Endothelial cell of umbilical vein (primary cell): ENCODE data around the gene ARHGAP9. TPM values are rescaled to one million over a fixed set of nuclear protein-coding genes. Genes with fewer than 3 reads are reported as not detected.
"Not testable (repeated sequence)": the region's sequence is repeated elsewhere in the genome, so short reads cannot be mapped to it uniquely, and the experiment has no call there.

Experiments
- BruUV-seq: library from RNA; stranded (reverse); fragments of 400-500 nt; replicated peaks from 2 replicates; lab custom pipeline; 2021; lab: Mats Ljungman, UMichigan
- CTCF ChIA-PET: fragments of 300-600, 350-600 bp; sonication (Branson Sonifier 250); formaldehyde crosslinking; loops from one replicate; lab custom pipeline; 2021; ENCODE audit warnings: antibody characterized with exemption, inconsistent platforms; lab: Charles Lee
- POLR2A ChIA-PET: fragments of 300-600, 350-600 bp; sonication (Branson Sonifier 250); formaldehyde crosslinking; loops from one replicate; lab custom pipeline; 2021; ENCODE audit warnings: antibody characterized with exemption, inconsistent platforms; lab: Charles Lee
- DNase-seq: peaks from one replicate; pipeline ENCODE4 v3.0.0-alpha.2; 2011; ENCODE audit warnings: low read depth, low spot score
- FAIRE-seq: peaks from 2 replicates; lab custom pipeline; 2011; peaks lifted over from hg19 to GRCh38; lab: Jason Lieb, UNC
- H2AFZ ChIP-seq: 2 replicates; pipeline ENCODE4 v1.6.0; 2012; ENCODE audit warnings: low read depth, low read length, control low read depth, inconsistent platforms
- H3K27ac ChIP-seq: 2 replicates; pipeline ENCODE4 v1.5.1; 2011; ENCODE audit warnings: low read depth, mild to moderate bottlenecking, control low read depth, low read length, moderate library complexity; ENCODE audit not compliant: insufficient read depth
- H3K27me3 ChIP-seq, 2 experiments: 2 replicates each; pipeline versions ENCODE4 v1.6.0 to v1.6.1; 2011; ENCODE audit warnings: low read length in 2 of 2, mixed read lengths in 1 of 2; ENCODE audit not compliant: control insufficient read depth in 2 of 2, insufficient read depth in 2 of 2
- H3K36me3 ChIP-seq, 2 experiments: 2 replicates in 1 of 2; 3 replicates in 1 of 2; pipeline ENCODE4 v1.5.1; 2011; ENCODE audit warnings: low read length in 2 of 2, mild to moderate bottlenecking in 1 of 2, moderate library complexity in 1 of 2; ENCODE audit not compliant: control insufficient read depth in 2 of 2, insufficient read depth in 2 of 2; ENCODE audit errors: extremely low read depth in 1 of 2
- H3K4me1 ChIP-seq: 3 replicates; pipeline ENCODE4 v1.5.1; 2011; ENCODE audit warnings: mild to moderate bottlenecking, low read length; ENCODE audit not compliant: control insufficient read depth, insufficient read depth; ENCODE audit errors: extremely low read depth
- H3K4me2 ChIP-seq: 2 replicates; pipeline ENCODE4 v1.6.1; 2011; ENCODE audit warnings: low read length, control low read depth, mixed read lengths; ENCODE audit not compliant: insufficient read depth
- H3K4me3 ChIP-seq, 3 experiments: fragments of 200-600 bp in 1 of 3; sonication (generic), shearing (Covaris generic) in 1 of 3; replicated peaks in 1 of 3; 2 replicates each; pipeline ENCODE4 v1.5.1; 2011 to 2016; ENCODE audit warnings: control low read depth in 3 of 3, low read length in 3 of 3, mild to moderate bottlenecking in 2 of 3, inconsistent platforms in 1 of 3, low read depth in 1 of 3, moderate library complexity in 1 of 3; ENCODE audit not compliant: insufficient read depth in 1 of 3
- H3K79me2 ChIP-seq: 2 replicates; pipeline ENCODE4 v1.6.0; 2012; ENCODE audit warnings: low read length, inconsistent platforms; ENCODE audit not compliant: control insufficient read depth, insufficient read depth
- H3K9ac ChIP-seq: replicated peaks from 2 replicates; pipeline ENCODE3; 2011; ENCODE audit warnings: low read length, control low read depth; ENCODE audit not compliant: insufficient read depth; ENCODE audit errors: extremely low read depth
- H3K9me1 ChIP-seq: replicated peaks from 3 replicates; pipeline ENCODE4 v1.6.0; 2011; ENCODE audit warnings: mild to moderate bottlenecking, low read length; ENCODE audit not compliant: control insufficient read depth, insufficient read depth; ENCODE audit errors: extremely low read depth
- H3K9me3 ChIP-seq: replicated peaks from 2 replicates; pipeline ENCODE4 v1.5.1; 2012; ENCODE audit warnings: low read length, inconsistent platforms; ENCODE audit not compliant: control insufficient read depth, insufficient read depth
- H4K20me1 ChIP-seq: replicated peaks from 2 replicates; pipeline ENCODE3; 2011; ENCODE audit warnings: mild to moderate bottlenecking, low read length; ENCODE audit not compliant: control insufficient read depth, insufficient read depth; ENCODE audit errors: extremely low read depth
- EZH2 ChIP-seq: IDR thresholded peaks from 2 replicates; pipeline ENCODE4 v1.6.1; 2012; ENCODE audit warnings: borderline replicate concordance, low read depth, mild to moderate bottlenecking, moderate library complexity, low read length, inconsistent platforms; ENCODE audit not compliant: severe bottlenecking
- FOS ChIP-seq: IDR thresholded peaks from 2 replicates; pipeline ENCODE4 v1.6.1; 2011; ENCODE audit warnings: mild to moderate bottlenecking, low read length, moderate library complexity, borderline replicate concordance; ENCODE audit not compliant: insufficient read depth
- GATA2 ChIP-seq: IDR thresholded peaks from 2 replicates; pipeline ENCODE4 v1.7.0; 2011; ENCODE audit warnings: low read depth, mild to moderate bottlenecking, moderate library complexity, mixed read lengths, low read length; ENCODE audit not compliant: insufficient read length, insufficient read depth
- JUN ChIP-seq: IDR thresholded peaks from 2 replicates; pipeline ENCODE4 v1.6.1; 2011; ENCODE audit warnings: borderline replicate concordance, low read depth; ENCODE audit not compliant: insufficient read length, insufficient read depth
- MYC ChIP-seq: IDR thresholded peaks from one replicate; pipeline ENCODE4 v1.6.1; 2011; ENCODE audit warnings: mild to moderate bottlenecking, low read depth, low read length
- POLR2A ChIP-seq: IDR thresholded peaks from 2 replicates; pipeline ENCODE4 v1.6.1; 2012; ENCODE audit warnings: low read depth, mild to moderate bottlenecking, control low read depth, low read length
- POLR2AphosphoS5 ChIP-seq: IDR thresholded peaks from 2 replicates; pipeline ENCODE4 v1.6.1; 2012; ENCODE audit warnings: low read depth, mild to moderate bottlenecking, control low read depth, low read length, moderate library complexity; ENCODE audit not compliant: insufficient read depth
- dilution Hi-C: fragments of 300-500 bp; cut with MboI; formaldehyde crosslinking; loops from one replicate; pipeline ENCODE4 v1.15.0; 2019; ENCODE audit warnings: low sequenced_read_pairs; ENCODE audit not compliant: extremely low pct_ligation_motif_present
- intact Hi-C: fragments of 100-400 bp; cut with micrococcal nuclease; formaldehyde crosslinking; loops from one replicate; pipeline ENCODE4 v1.10.0; 2022
- polyA plus RNA-seq, 4 experiments: library from polyadenylated mRNA; depleted of rRNA in 3 of 4; stranded (reverse) in 3 of 4; unstranded in 1 of 4; fragments of >200 nt; gene quantifications; 2 replicates each; pipeline versions ENCODE4 v1.2.1 to v1.2.3, GENCODE V29; 2011 to 2012; ENCODE audit warnings: missing spikeins in 1 of 4
- total RNA-seq: library from RNA; stranded (reverse); gene quantifications from 2 replicates; pipeline ENCODE4 v1.2.3, GENCODE V29; 2021
- TF ChIP-seq, protein P1 (sequence below): IDR thresholded peaks from 2 replicates; pipeline ENCODE4 v1.6.1; 2011; ENCODE audit not compliant: insufficient read depth, insufficient read length
- TF ChIP-seq, protein P2 (sequence below), 2 donors: IDR thresholded peaks; 1 replicate in 1 of 2; 2 replicates in 1 of 2; pipeline ENCODE4 v1.5.1; 2011; ENCODE audit warnings: low read length in 2 of 2, mild to moderate bottlenecking in 2 of 2, moderate library complexity in 2 of 2, control low read depth in 1 of 2, inconsistent platforms in 1 of 2, low read depth in 1 of 2; ENCODE audit not compliant: insufficient read depth in 1 of 2; ENCODE audit errors: extremely low read depth in 1 of 2

The ARHGAP9 gene
- total and polyA plus RNA-seq, 2 donors (not counting 3 experiments of a cell fraction or from before 2014, with no cell fraction given): 0.25 to 0.38 TPM

DNA sequence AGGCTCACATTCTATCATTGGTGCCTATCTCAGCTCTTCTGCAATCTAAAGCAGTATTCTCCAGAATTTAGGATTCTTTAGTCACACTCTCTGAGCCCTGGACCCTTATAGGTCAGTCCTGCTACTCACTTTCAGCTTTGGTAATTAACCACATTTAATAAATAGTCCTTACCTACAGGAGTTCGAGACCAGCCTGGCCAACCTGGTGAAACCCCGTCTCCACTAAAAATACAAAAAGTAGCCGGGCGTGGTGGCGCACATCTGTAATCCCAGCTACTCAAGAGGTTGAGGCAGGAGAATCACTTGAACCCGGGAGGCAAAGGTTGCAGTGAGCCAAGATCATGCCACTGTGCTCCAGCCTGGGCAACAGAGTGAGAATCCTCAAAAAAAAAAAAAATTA lies 34.0 kb upstream of the ARHGAP9 start:
- Histone ChIP-seq H3K36me3 (peaks cover 38 to 49% of the 10 kb centered on the region in 2 experiments), H3K4me1 (peaks cover 16% of the 10 kb centered on the region)
- BruUV-seq, H4K20me1 ChIP-seq, H3K27ac ChIP-seq, FAIRE-seq, H3K4me2 ChIP-seq, H3K9me3 ChIP-seq, POLR2A ChIA-PET, dilution Hi-C loops, H3K9me1 ChIP-seq, intact Hi-C loops, H2AFZ ChIP-seq, DNase-seq, H3K79me2 ChIP-seq, H3K9ac ChIP-seq, H3K27me3 ChIP-seq, H3K4me3 ChIP-seq: not testable (repeated sequence)
- CTCF ChIA-PET: interaction anchor here (1.5 kb wide), 1 partner anchor 10 kb away, joined by 4 read pairs; no protein-coding TSS in a partner anchor

DNA sequence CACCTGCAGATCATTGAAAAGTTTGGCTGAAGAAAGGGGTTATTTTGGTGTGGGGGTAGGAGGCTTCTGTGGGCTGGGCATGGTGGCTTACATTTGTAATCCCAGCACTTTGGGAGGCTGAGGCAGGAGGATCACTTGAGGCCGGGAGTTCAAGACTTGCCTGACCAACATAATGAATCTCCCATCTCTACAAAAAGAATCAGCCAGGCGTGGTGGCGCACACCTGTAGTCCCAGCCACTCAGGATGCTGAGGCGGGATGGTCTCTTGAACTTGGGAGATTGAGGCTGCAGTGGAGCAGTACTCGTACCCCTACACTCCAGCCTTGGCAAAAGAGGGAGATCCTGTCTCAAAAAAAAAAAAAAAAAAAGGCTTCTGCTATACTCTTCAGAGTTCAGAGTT lies 33.6 kb upstream of the ARHGAP9 start:
- dilution Hi-C loops: no loop called here
- no peak overlapping the region for H2AFZ ChIP-seq
- ChIA-PET CTCF (interaction anchor here (1.5 kb wide), 1 partner anchor 10 kb away, joined by 4 read pairs; no protein-coding TSS in a partner anchor), POLR2A (no interaction called here)
- no peaks in the 10 kb centered on the region for H3K9me3 ChIP-seq
- DNase-seq (no peak), FAIRE-seq (no peak)
- H3K4me2 ChIP-seq: no peak overlapping the region
- H3K27ac ChIP-seq: no peak overlapping the region
- no peaks in the 10 kb centered on the region for H3K27me3 ChIP-seq
- BruUV-seq: no TSS peak
- H3K9me1 ChIP-seq: no peaks in the 10 kb centered on the region
- TF ChIP-seq, protein P1, sequence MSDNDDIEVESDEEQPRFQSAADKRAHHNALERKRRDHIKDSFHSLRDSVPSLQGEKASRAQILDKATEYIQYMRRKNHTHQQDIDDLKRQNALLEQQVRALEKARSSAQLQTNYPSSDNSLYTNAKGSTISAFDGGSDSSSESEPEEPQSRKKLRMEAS: no peak
- TF ChIP-seq JUN (no peak), EZH2 (no peak), GATA2 (no peak), POLR2A (no peak), FOS (no peak), MYC (no peak), POLR2AphosphoS5 (no peak)
- TF ChIP-seq, protein P2, sequence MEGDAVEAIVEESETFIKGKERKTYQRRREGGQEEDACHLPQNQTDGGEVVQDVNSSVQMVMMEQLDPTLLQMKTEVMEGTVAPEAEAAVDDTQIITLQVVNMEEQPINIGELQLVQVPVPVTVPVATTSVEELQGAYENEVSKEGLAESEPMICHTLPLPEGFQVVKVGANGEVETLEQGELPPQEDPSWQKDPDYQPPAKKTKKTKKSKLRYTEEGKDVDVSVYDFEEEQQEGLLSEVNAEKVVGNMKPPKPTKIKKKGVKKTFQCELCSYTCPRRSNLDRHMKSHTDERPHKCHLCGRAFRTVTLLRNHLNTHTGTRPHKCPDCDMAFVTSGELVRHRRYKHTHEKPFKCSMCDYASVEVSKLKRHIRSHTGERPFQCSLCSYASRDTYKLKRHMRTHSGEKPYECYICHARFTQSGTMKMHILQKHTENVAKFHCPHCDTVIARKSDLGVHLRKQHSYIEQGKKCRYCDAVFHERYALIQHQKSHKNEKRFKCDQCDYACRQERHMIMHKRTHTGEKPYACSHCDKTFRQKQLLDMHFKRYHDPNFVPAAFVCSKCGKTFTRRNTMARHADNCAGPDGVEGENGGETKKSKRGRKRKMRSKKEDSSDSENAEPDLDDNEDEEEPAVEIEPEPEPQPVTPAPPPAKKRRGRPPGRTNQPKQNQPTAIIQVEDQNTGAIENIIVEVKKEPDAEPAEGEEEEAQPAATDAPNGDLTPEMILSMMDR (IDR thresholded peaks at IDR 0.05; ENCODE audit: extremely low read depth in 1 of 2, insufficient read depth in 1 of 2, low read depth in 1 of 2, low read length in 2 of 2): no peak
- H3K79me2 ChIP-seq: peaks cover 4% of the 10 kb centered on the region
- no peak overlapping the region for H3K4me3 ChIP-seq
- peaks cover 14% of the 10 kb centered on the region for H3K4me1 ChIP-seq
- no peaks in the 10 kb centered on the region for H4K20me1 ChIP-seq
- intact Hi-C loops: no loop called here
- no peak overlapping the region for H3K9ac ChIP-seq
- H3K36me3 ChIP-seq: peaks cover 38 to 49% of the 10 kb centered on the region in 2 experiments
